NCI-H187 treated with DMSO at 0.1 percent for 48 hours (cell line): Measurements from ENCODE around the gene CLCN1.

Source experiments
- DNase-seq: peaks from one replicate; lab custom pipeline; 2025; lab: John Stamatoyannopoulos, UW

The CLCN1 gene

GRCh38 chr7:143363016-143363937 lies 47.4 kb downstream of the CLCN1 start:
- DNase-seq: no peak

- no peak for DNase-seq
Observed at GRCh38 chr7:143367972-143368371, 52.1 kb downstream of the CLCN1 start.

- DNase-seq: no peak
Observed at GRCh38 chr7:143368387-143368786, 52.5 kb downstream of the CLCN1 start.

- no peak for DNase-seq
Observed at GRCh38 chr7:143369678-143370651, 54.1 kb downstream of the CLCN1 start.

GRCh38 chr7:143372070-143372469 lies 56.2 kb downstream of the CLCN1 start:
- no peak for DNase-seq

GRCh38 chr7:143373255-143373794 lies 57.4 kb downstream of the CLCN1 start:
- DNase-seq: no peak

- DNase-seq: no peak
Observed at GRCh38 chr7:143374561-143374960, 58.6 kb downstream of the CLCN1 start.

- DNase-seq: no peak
Observed at GRCh38 chr7:143375298-143376034, 59.6 kb downstream of the CLCN1 start.

GRCh38 chr7:143376396-143376795 lies 60.5 kb downstream of the CLCN1 start:
- no peak for DNase-seq

GRCh38 chr7:143379611-143380259 lies 63.8 kb downstream of the CLCN1 start:
- DNase-seq: no peak

- no peak for DNase-seq
Observed at GRCh38 chr7:143380260-143380645, 64.3 kb downstream of the CLCN1 start.

GRCh38 chr7:143380646-143381426 lies 64.9 kb downstream of the CLCN1 start, which contains the start of gene ZYX:
Gene ZYX (plus strand): TSS chr7:143381345. CDS start chr7:143381572, 227 bp downstream.
- DNase-seq: no peak

GRCh38 chr7:143381427-143382125 lies 65.7 kb downstream of the CLCN1 start:
- no peak for DNase-seq

- no peak for DNase-seq
Observed at GRCh38 chr7:143382126-143382790, 66.3 kb downstream of the CLCN1 start.

GRCh38 chr7:143382791-143383641 lies 67.1 kb downstream of the CLCN1 start:
- no peak for DNase-seq

GRCh38 chr7:143383642-143383957 lies 67.7 kb downstream of the CLCN1 start:
- DNase-seq: no peak

- no peak for DNase-seq
Observed at GRCh38 chr7:143384148-143384547, 68.2 kb downstream of the CLCN1 start.
